GM12865 (cell line): ENCODE data around the gene GADD45A.

ENCODE experiments used
- DNase-seq: peaks from one replicate; pipeline ENCODE4 v3.0.0; 2010; ENCODE audit warnings: low read depth
- H3K4me3 ChIP-seq: 2 replicates; pipeline ENCODE4 v1.5.1; 2011; ENCODE audit warnings: mild to moderate bottlenecking, low read depth, low read length, control low read depth
- TF ChIP-seq, protein P1 (sequence below): IDR thresholded peaks from 2 replicates; pipeline ENCODE4 v1.5.1; 2011; ENCODE audit warnings: low read length, control low read depth, low read depth, inconsistent platforms; ENCODE audit not compliant: insufficient read depth; ENCODE audit errors: missing control alignments

GADD45A gene

DNA sequence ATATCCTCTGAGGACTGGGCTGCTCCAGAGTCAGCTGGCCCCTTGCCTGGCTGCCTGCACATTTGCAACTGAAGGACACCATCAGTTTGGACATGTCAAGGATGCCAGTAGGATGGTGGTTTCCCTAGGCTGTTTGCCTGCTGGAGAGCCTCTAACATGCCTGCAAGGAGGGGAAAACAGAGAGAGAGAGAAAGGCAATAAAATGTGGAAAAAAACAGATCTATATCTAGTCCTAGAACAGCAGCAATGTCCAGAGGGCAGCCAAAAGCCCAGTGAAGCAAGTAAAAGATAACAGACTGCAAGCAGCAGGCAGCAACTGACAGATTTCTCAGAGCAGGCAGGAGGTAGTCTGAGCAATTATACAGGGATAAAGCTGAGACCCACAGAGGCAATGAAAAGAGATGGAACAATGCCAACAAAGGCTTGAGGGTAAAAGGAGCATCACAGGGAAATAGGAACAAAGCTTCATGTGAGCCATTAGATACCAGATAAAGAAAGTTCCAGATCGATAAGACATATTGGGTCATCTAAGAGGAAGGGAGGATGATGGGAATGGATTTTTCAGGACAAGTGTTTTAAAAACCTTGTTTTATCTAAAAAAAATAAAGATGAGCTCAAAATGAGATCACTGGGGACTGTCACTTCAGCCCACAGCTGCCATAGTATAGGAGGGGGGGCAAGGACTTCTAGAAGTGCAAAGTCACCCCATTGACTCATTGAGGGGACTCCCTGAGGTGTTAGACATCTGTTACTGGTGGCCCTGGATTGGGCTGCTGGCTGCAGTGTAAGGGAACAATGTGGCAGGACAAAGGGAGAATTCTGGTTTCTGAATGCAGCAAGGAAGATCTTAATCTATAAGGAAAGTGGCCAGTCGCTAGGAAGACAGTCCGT lies 38.6 kb upstream of the GADD45A start:
- H3K4me3 ChIP-seq, result no peak overlapping the region
- TF ChIP-seq, protein P1, sequence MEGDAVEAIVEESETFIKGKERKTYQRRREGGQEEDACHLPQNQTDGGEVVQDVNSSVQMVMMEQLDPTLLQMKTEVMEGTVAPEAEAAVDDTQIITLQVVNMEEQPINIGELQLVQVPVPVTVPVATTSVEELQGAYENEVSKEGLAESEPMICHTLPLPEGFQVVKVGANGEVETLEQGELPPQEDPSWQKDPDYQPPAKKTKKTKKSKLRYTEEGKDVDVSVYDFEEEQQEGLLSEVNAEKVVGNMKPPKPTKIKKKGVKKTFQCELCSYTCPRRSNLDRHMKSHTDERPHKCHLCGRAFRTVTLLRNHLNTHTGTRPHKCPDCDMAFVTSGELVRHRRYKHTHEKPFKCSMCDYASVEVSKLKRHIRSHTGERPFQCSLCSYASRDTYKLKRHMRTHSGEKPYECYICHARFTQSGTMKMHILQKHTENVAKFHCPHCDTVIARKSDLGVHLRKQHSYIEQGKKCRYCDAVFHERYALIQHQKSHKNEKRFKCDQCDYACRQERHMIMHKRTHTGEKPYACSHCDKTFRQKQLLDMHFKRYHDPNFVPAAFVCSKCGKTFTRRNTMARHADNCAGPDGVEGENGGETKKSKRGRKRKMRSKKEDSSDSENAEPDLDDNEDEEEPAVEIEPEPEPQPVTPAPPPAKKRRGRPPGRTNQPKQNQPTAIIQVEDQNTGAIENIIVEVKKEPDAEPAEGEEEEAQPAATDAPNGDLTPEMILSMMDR, result no peak
- DNase-seq, result no peak

GRCh38 chr1:67647036-67647798 lies 37.8 kb upstream of the GADD45A start:
- TF ChIP-seq, protein P1, result no peak
- DNase-seq, result no peak
- no peak overlapping the region for H3K4me3 ChIP-seq

- DNase-seq, result no peak
- H3K4me3 ChIP-seq, result no peak overlapping the region
- TF ChIP-seq, protein P1, result no peak
Observed at GRCh38 chr1:67647814-67648358, 37.1 kb upstream of the GADD45A start.

- no peak for DNase-seq
- no peak overlapping the region for H3K4me3 ChIP-seq
- TF ChIP-seq, protein P1, result no peak
Observed at GRCh38 chr1:67648582-67649326, 36.2 kb upstream of the GADD45A start.

GRCh38 chr1:67650061-67650460 lies 34.9 kb upstream of the GADD45A start:
- no peak overlapping the region for H3K4me3 ChIP-seq
- DNase-seq, result no peak
- TF ChIP-seq, protein P1, result no peak

DNA sequence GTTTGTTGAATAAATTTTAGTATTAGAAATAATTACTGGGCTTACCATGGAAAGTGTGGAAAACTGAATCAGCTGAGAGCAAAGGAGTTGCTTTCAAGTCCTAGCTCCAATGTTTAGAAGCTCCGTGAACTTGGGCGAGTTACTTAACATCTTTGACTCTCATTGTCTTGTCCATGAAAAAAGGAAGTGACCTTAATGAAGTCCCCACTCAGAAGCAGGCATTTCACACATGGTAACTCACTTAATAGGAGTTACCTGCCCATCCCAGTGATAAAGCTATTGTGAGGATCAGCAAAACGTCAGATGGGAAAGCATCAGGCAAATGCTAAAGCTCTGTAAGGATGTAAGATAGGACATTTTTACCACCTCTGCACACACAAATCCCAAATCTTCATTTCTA lies 34.0 kb upstream of the GADD45A start:
- H3K4me3 ChIP-seq, result no peak overlapping the region
- DNase-seq, result no peak
- TF ChIP-seq, protein P1, result no peak
